GM23338 (cell line): ENCODE measurements around the gene IFNB1. TPM values are rescaled to one million over a fixed set of nuclear protein-coding genes. Genes with fewer than 3 reads are reported as not detected.

Source experiments
- ATAC-seq: fragments of 200-7000 bp; cut with Tn5 transposase; 3 replicates; pipeline ENCODE4 v1.9.1; 2020
- DNase-seq: peaks from one replicate; pipeline ENCODE4 v3.0.0-alpha.2; 2015; ENCODE audit warnings: low spot score
- H2AFZ ChIP-seq: fragments of 200-600 bp; sonication (generic); 2 replicates; pipeline ENCODE4 v1.8.0; 2016; ENCODE audit warnings: antibody characterized with exemption, mild to moderate bottlenecking, moderate library complexity
- H3F3A ChIP-seq: fragments of 200-600 bp; sonication (generic); replicated peaks from 2 replicates; pipeline ENCODE4 v1.8.0; 2017; ENCODE audit warnings: antibody characterized with exemption, mixed run types, low read depth
- H3K27ac ChIP-seq: fragments of 200-600 bp; sonication (generic); 2 replicates; pipeline ENCODE4 v1.6.1; 2016; ENCODE audit warnings: low read depth
- H3K27me3 ChIP-seq: fragments of 200-600 bp; sonication (generic); 2 replicates; pipeline ENCODE4 v1.8.0; 2016; ENCODE audit warnings: mild to moderate bottlenecking, mixed run types, moderate library complexity; ENCODE audit not compliant: insufficient read depth
- H3K36me3 ChIP-seq: fragments of 200-600 bp; sonication (generic); 2 replicates; pipeline ENCODE4 v1.8.0; 2016; ENCODE audit warnings: mild to moderate bottlenecking; ENCODE audit not compliant: insufficient read depth
- H3K4me1 ChIP-seq: fragments of 200-600 bp; sonication (generic); 2 replicates; pipeline ENCODE4 v1.8.0; 2016; ENCODE audit warnings: mild to moderate bottlenecking, moderate library complexity; ENCODE audit not compliant: insufficient read depth
- H3K4me2 ChIP-seq: fragments of 200-600 bp; sonication (generic); 2 replicates; pipeline ENCODE4 v1.7.1; 2017; ENCODE audit warnings: mixed run types
- H3K4me3 ChIP-seq: fragments of 200-600 bp; sonication (generic); 2 replicates; pipeline ENCODE4 v1.6.1; 2016; ENCODE audit warnings: mixed run types
- H3K79me2 ChIP-seq: fragments of 200-600 bp; sonication (generic); replicated peaks from 2 replicates; pipeline ENCODE4 v1.8.0; 2017; ENCODE audit warnings: mild to moderate bottlenecking; ENCODE audit not compliant: insufficient read depth
- H3K9me2 ChIP-seq: fragments of 200-600 bp; sonication (generic); 2 replicates; pipeline ENCODE4 v1.8.0; 2017; ENCODE audit not compliant: insufficient read depth
- H4K20me1 ChIP-seq: fragments of 200-600 bp; sonication (generic); replicated peaks from 2 replicates; pipeline ENCODE4 v1.8.0; 2017; ENCODE audit warnings: mild to moderate bottlenecking; ENCODE audit not compliant: insufficient read depth
- H3K27ac Mint-ChIP-seq: 2 replicates; pipeline ENCODE4 v1.8.0; 2020; ENCODE audit warnings: inconsistent platforms, mild to moderate bottlenecking, moderate library complexity, mixed read lengths
- H3K27me3 Mint-ChIP-seq: 3 replicates; pipeline ENCODE4 v1.8.0; 2022; ENCODE audit warnings: low read depth, mild to moderate bottlenecking, moderate library complexity, mixed read lengths, inconsistent platforms; ENCODE audit not compliant: insufficient read depth, poor library complexity
- H3K36me3 Mint-ChIP-seq: 3 replicates; pipeline ENCODE4 v1.8.0; 2021; ENCODE audit warnings: low read depth, mild to moderate bottlenecking, inconsistent platforms, moderate library complexity, mixed read lengths
- H3K4me1 Mint-ChIP-seq: 3 replicates; pipeline ENCODE4 v1.8.0; 2020; ENCODE audit warnings: mild to moderate bottlenecking, inconsistent platforms, mixed read lengths
- H3K4me3 Mint-ChIP-seq: 3 replicates; pipeline ENCODE4 v1.8.0; 2021; ENCODE audit warnings: moderate library complexity, mild to moderate bottlenecking, inconsistent platforms, mixed read lengths
- H3K9me3 Mint-ChIP-seq: 3 replicates; pipeline ENCODE4 v1.8.0; 2020; ENCODE audit warnings: moderate library complexity, mild to moderate bottlenecking, inconsistent platforms, mixed read lengths
- CREB1 ChIP-seq: fragments of 250-450 bp; sonication (Bioruptor Pico); IDR thresholded peaks from 2 replicates; pipeline ENCODE4 v1.5.0; 2020; ENCODE audit warnings: low read depth, mild to moderate bottlenecking, moderate library complexity
- EZH2 ChIP-seq: fragments of 200-600 bp; sonication (generic); IDR thresholded peaks from one replicate; pipeline ENCODE4 v1.8.0; 2017; ENCODE audit warnings: antibody characterized with exemption, mild to moderate bottlenecking, low read depth; ENCODE audit not compliant: unreplicated experiment
- EZH2phosphoT487 ChIP-seq: fragments of 200-600 bp; sonication (generic); IDR thresholded peaks from one replicate; pipeline ENCODE4 v1.8.1; 2018; ENCODE audit warnings: antibody characterized with exemption; ENCODE audit not compliant: unreplicated experiment
- JUNB ChIP-seq: IDR thresholded peaks from one replicate; pipeline ENCODE4 v1.6.1; 2016; ENCODE audit warnings: antibody characterized with exemption; ENCODE audit not compliant: unreplicated experiment
- NANOG ChIP-seq: IDR thresholded peaks from 2 replicates; pipeline ENCODE4 v1.6.1; 2016; ENCODE audit warnings: antibody characterized with exemption, borderline replicate concordance
- POLR2AphosphoS5 ChIP-seq: IDR thresholded peaks from 2 replicates; pipeline ENCODE4 v1.6.1; 2016; ENCODE audit warnings: antibody characterized with exemption, low read depth
- STAT1 ChIP-seq: IDR thresholded peaks from one replicate; pipeline ENCODE4 v1.6.1; 2016; ENCODE audit warnings: antibody characterized with exemption; ENCODE audit not compliant: unreplicated experiment
- ZNF114 ChIP-seq: fragments of 250-450 bp; sonication (Bioruptor Pico); IDR thresholded peaks from 2 replicates; pipeline ENCODE4 v1.5.0; 2020; ENCODE audit warnings: mild to moderate bottlenecking, moderate library complexity
- ZNF331 ChIP-seq: fragments of 250-450 bp; sonication (Bioruptor Pico); IDR thresholded peaks from 2 replicates; pipeline ENCODE4 v1.5.0; 2020; ENCODE audit warnings: low read depth, mild to moderate bottlenecking, moderate library complexity
- polyA plus RNA-seq: library from polyadenylated mRNA; unstranded; fragments of >200 nt; fragmentation: Nextera tagmentation; extraction: Ambion mirVana; gene quantifications from 2 replicates; pipeline ENCODE4 v1.2.1, GENCODE V29; 2016
- total RNA-seq: library from RNA; depleted of rRNA; stranded (reverse); fragments of >200 nt; shearing (Covaris generic); gene quantifications from 2 replicates; pipeline ENCODE4 v1.2.3, GENCODE V29; 2014
- TF ChIP-seq, protein P1 (sequence below): IDR thresholded peaks from 2 replicates; pipeline ENCODE4 v1.6.1; 2016; ENCODE audit warnings: antibody characterized with exemption
- TF ChIP-seq, protein P2 (sequence below): fragments of 250-450 bp; sonication (Bioruptor Pico); IDR thresholded peaks from 2 replicates; pipeline ENCODE4 v1.5.0; 2020; ENCODE audit warnings: mild to moderate bottlenecking, moderate library complexity
- TF ChIP-seq, protein P3 (sequence below): IDR thresholded peaks from one replicate; pipeline ENCODE4 v1.6.1; 2018; ENCODE audit warnings: antibody characterized with exemption; ENCODE audit not compliant: unreplicated experiment
- TF ChIP-seq, protein P4 (sequence below), 2 experiments: fragments of 200-600 bp in 1 of 2; sonication (generic) in 1 of 2; conservative IDR thresholded peaks; 2 replicates each; pipeline versions ENCODE4 v1.5.1 to v1.6.1; 2016 to 2017; ENCODE audit warnings: antibody characterized with exemption in 2 of 2, low read depth in 2 of 2, mild to moderate bottlenecking in 2 of 2, moderate library complexity in 1 of 2

Gene IFNB1
- total and polyA plus RNA-seq, 2 experiments from 2014 or later: not detected

DNA sequence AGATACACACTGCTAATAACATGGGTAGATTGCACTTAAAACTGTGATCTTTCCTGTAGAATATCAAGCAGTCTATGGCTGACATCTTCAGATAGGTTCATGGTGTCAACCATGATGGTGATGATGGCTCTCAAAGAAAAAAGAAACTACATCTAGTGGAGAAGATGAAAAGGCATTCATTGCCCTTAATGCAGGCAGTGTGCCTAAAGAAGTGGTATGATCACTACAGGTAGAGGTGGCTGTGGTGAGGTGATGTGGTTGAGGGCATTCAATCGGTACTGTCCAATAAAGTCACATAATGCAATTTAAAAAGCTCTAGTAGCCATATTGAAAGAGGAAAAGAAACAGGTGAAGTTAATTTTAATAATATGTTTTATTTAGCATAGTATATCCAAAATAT lies 3.1 kb upstream of the IFNB1 start:
- no peak for DNase-seq
- Histone ChIP-seq H3K4me3 (no peak overlapping the region), H3K79me2 (no peaks in the 10 kb centered on the region), H3K27ac (no peak overlapping the region), H3K9me2 (no peaks in the 10 kb centered on the region), H3K27me3 (no peaks in the 10 kb centered on the region), H2AFZ (no peak overlapping the region), H3F3A (no peaks in the 10 kb centered on the region), H3K4me2 (no peak overlapping the region), H4K20me1 (no peaks in the 10 kb centered on the region), H3K4me1 (no peaks in the 10 kb centered on the region), H3K36me3 (no peaks in the 10 kb centered on the region)
- Mint-ChIP-seq H3K27me3 (no peaks in the 10 kb centered on the region), H3K36me3 (peaks cover 5% of the 10 kb centered on the region; the same call in 2 of the 3 replicates), H3K9me3 (no peaks in the 10 kb centered on the region), H3K4me1 (no peaks in the 10 kb centered on the region; the same call in 2 of the 3 replicates), H3K27ac (no peak overlapping the region), H3K4me3 (no peak overlapping the region)
- no peak for ATAC-seq
- TF ChIP-seq ZNF114 (CRISPR knock-in tag) (no peak), EZH2 (no peak), STAT1 (no peak), ZNF331 (CRISPR knock-in tag) (no peak), JUNB (no peak), CREB1 (CRISPR knock-in tag) (no peak), NANOG (no peak), POLR2AphosphoS5 (no peak), EZH2phosphoT487 (no peak)
- TF ChIP-seq, protein P1, sequence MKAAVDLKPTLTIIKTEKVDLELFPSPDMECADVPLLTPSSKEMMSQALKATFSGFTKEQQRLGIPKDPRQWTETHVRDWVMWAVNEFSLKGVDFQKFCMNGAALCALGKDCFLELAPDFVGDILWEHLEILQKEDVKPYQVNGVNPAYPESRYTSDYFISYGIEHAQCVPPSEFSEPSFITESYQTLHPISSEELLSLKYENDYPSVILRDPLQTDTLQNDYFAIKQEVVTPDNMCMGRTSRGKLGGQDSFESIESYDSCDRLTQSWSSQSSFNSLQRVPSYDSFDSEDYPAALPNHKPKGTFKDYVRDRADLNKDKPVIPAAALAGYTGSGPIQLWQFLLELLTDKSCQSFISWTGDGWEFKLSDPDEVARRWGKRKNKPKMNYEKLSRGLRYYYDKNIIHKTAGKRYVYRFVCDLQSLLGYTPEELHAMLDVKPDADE: no peak
- TF ChIP-seq, protein P2, sequence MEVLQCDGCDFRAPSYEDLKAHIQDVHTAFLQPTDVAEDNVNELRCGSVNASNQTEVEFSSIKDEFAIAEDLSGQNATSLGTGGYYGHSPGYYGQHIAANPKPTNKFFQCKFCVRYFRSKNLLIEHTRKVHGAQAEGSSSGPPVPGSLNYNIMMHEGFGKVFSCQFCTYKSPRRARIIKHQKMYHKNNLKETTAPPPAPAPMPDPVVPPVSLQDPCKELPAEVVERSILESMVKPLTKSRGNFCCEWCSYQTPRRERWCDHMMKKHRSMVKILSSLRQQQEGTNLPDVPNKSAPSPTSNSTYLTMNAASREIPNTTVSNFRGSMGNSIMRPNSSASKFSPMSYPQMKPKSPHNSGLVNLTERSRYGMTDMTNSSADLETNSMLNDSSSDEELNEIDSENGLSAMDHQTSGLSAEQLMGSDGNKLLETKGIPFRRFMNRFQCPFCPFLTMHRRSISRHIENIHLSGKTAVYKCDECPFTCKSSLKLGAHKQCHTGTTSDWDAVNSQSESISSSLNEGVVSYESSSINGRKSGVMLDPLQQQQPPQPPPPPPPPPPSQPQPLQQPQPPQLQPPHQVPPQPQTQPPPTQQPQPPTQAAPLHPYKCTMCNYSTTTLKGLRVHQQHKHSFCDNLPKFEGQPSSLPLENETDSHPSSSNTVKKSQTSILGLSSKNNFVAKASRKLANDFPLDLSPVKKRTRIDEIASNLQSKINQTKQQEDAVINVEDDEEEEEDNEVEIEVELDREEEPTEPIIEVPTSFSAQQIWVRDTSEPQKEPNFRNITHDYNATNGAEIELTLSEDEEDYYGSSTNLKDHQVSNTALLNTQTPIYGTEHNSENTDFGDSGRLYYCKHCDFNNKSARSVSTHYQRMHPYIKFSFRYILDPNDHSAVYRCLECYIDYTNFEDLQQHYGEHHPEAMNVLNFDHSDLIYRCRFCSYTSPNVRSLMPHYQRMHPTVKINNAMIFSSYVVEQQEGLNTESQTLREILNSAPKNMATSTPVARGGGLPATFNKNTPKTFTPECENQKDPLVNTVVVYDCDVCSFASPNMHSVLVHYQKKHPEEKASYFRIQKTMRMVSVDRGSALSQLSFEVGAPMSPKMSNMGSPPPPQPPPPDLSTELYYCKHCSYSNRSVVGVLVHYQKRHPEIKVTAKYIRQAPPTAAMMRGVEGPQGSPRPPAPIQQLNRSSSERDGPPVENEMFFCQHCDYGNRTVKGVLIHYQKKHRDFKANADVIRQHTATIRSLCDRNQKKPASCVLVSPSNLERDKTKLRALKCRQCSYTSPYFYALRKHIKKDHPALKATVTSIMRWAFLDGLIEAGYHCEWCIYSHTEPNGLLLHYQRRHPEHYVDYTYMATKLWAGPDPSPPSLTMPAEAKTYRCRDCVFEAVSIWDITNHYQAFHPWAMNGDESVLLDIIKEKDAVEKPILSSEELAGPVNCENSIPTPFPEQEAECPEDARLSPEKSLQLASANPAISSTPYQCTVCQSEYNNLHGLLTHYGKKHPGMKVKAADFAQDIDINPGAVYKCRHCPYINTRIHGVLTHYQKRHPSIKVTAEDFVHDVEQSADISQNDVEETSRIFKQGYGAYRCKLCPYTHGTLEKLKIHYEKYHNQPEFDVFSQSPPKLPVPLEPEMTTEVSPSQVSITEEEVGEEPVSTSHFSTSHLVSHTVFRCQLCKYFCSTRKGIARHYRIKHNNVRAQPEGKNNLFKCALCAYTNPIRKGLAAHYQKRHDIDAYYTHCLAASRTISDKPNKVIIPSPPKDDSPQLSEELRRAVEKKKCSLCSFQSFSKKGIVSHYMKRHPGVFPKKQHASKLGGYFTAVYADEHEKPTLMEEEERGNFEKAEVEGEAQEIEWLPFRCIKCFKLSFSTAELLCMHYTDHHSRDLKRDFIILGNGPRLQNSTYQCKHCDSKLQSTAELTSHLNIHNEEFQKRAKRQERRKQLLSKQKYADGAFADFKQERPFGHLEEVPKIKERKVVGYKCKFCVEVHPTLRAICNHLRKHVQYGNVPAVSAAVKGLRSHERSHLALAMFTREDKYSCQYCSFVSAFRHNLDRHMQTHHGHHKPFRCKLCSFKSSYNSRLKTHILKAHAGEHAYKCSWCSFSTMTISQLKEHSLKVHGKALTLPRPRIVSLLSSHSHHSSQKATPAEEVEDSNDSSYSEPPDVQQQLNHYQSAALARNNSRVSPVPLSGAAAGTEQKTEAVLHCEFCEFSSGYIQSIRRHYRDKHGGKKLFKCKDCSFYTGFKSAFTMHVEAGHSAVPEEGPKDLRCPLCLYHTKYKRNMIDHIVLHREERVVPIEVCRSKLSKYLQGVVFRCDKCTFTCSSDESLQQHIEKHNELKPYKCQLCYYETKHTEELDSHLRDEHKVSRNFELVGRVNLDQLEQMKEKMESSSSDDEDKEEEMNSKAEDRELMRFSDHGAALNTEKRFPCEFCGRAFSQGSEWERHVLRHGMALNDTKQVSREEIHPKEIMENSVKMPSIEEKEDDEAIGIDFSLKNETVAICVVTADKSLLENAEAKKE (CRISPR knock-in tag): no peak
- TF ChIP-seq, protein P3, sequence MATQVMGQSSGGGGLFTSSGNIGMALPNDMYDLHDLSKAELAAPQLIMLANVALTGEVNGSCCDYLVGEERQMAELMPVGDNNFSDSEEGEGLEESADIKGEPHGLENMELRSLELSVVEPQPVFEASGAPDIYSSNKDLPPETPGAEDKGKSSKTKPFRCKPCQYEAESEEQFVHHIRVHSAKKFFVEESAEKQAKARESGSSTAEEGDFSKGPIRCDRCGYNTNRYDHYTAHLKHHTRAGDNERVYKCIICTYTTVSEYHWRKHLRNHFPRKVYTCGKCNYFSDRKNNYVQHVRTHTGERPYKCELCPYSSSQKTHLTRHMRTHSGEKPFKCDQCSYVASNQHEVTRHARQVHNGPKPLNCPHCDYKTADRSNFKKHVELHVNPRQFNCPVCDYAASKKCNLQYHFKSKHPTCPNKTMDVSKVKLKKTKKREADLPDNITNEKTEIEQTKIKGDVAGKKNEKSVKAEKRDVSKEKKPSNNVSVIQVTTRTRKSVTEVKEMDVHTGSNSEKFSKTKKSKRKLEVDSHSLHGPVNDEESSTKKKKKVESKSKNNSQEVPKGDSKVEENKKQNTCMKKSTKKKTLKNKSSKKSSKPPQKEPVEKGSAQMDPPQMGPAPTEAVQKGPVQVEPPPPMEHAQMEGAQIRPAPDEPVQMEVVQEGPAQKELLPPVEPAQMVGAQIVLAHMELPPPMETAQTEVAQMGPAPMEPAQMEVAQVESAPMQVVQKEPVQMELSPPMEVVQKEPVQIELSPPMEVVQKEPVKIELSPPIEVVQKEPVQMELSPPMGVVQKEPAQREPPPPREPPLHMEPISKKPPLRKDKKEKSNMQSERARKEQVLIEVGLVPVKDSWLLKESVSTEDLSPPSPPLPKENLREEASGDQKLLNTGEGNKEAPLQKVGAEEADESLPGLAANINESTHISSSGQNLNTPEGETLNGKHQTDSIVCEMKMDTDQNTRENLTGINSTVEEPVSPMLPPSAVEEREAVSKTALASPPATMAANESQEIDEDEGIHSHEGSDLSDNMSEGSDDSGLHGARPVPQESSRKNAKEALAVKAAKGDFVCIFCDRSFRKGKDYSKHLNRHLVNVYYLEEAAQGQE: no peak
- TF ChIP-seq, protein P4, sequence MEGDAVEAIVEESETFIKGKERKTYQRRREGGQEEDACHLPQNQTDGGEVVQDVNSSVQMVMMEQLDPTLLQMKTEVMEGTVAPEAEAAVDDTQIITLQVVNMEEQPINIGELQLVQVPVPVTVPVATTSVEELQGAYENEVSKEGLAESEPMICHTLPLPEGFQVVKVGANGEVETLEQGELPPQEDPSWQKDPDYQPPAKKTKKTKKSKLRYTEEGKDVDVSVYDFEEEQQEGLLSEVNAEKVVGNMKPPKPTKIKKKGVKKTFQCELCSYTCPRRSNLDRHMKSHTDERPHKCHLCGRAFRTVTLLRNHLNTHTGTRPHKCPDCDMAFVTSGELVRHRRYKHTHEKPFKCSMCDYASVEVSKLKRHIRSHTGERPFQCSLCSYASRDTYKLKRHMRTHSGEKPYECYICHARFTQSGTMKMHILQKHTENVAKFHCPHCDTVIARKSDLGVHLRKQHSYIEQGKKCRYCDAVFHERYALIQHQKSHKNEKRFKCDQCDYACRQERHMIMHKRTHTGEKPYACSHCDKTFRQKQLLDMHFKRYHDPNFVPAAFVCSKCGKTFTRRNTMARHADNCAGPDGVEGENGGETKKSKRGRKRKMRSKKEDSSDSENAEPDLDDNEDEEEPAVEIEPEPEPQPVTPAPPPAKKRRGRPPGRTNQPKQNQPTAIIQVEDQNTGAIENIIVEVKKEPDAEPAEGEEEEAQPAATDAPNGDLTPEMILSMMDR (conservative IDR thresholded peaks at IDR 0.05; ENCODE audit: low read depth in 2 of 2): no peak
